Activated naive CD8-positive, alpha-beta T cell treated with anti-CD3 and anti-CD28 coated beads for 36 hours (primary cell): ENCODE data around the gene CPT1B. TPM values are rescaled to one million over a fixed set of nuclear protein-coding genes. Genes with fewer than 3 reads are reported as not detected.
"Not testable (repeated sequence)": the region's sequence is repeated elsewhere in the genome, so short reads cannot be mapped to it uniquely, and the experiment has no call there.

Experiments used
- DNase-seq: peaks from one replicate; pipeline ENCODE4 v3.0.0; 2021
- H3K27ac Mint-ChIP-seq: one replicate; pipeline ENCODE4 v1.8.0; 2022; ENCODE audit warnings: mild to moderate bottlenecking, moderate library complexity, mixed read lengths
- H3K27me3 Mint-ChIP-seq: one replicate; pipeline ENCODE4 v1.8.0; 2022; ENCODE audit warnings: mild to moderate bottlenecking, mixed read lengths
- H3K36me3 Mint-ChIP-seq: one replicate; pipeline ENCODE4 v1.8.0; 2021; ENCODE audit warnings: mild to moderate bottlenecking, mixed read lengths
- H3K4me1 Mint-ChIP-seq: one replicate; pipeline ENCODE4 v1.8.0; 2021; ENCODE audit warnings: mixed read lengths
- H3K4me3 Mint-ChIP-seq: one replicate; pipeline ENCODE4 v1.8.0; 2022; ENCODE audit warnings: mild to moderate bottlenecking, moderate library complexity, mixed read lengths
- H3K9me3 Mint-ChIP-seq: one replicate; pipeline ENCODE4 v1.8.0; 2022; ENCODE audit warnings: mixed read lengths
- total RNA-seq, 2 experiments: library from RNA; stranded (reverse); gene quantifications; one replicate each; pipeline ENCODE4 v1.2.3, GENCODE V29; 2021

CPT1B gene
- 10 to 100 TPM; 33.6 to 33.7 TPM for total RNA-seq

- Mint-ChIP-seq H3K36me3 (peaks cover 18% of the 10 kb centered on the region), H3K27me3 (no peaks in the 10 kb centered on the region), H3K9me3 (no peaks in the 10 kb centered on the region), H3K27ac (no peak within 1 kb of the TSS), H3K4me1 (peaks cover 20% of the 10 kb centered on the region), H3K4me3 (no peak within 1 kb of the TSS)
- DNase-seq = no peak
Measured at GRCh38 chr22:50577987-50578775, at the start of gene CPT1B. Gene CPT1B, minus strand, starts transcription at chr22:50578427. Its CDS starts 512 bp downstream, at chr22:50577915.

DNA sequence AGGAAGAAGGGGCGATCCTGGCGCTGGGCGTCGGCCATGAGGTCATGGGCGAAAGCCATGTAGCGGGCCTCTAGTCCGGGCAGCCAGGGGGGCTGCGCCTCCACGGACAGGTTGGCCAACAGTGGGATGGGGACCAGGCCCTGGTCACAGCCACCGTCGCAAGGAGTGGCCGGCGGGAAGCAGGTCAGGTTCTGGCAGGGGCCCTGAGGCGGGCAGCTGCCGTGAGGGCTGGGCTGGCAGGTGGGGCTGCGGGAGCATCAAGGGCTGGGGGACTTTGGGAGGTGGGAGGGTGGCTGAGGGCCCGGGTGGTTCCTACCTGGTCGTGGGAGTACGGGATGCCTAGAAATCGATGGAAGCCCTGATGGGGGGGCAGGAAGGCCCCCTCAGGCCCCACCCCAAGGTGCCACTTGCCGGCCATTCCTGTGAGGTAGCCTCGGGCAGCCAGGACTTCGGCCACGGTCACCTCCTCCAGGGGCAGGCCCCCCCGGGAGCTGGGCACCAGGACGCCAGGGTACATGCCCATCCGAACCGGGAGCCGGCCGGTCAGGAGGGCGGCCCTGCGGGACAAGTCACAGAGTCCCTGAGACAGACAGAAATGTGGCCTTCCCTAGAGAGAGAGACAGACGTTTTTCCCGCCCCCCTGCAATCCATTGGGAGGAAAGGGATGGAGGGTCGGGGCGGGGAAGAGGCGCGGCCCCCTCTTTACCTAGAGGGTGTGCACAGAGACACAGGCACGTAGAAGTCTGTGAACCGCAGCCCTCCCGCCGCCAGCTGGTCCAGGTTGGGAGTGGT lies 48.8 kb upstream of the CPT1B start:
- H3K9me3 Mint-ChIP-seq = no peaks in the 10 kb centered on the region
- peak overlapping the region; percentile 85 for H3K4me3 Mint-ChIP-seq
- H3K36me3 Mint-ChIP-seq = no peaks in the 10 kb centered on the region
- H3K4me1 Mint-ChIP-seq = peaks cover 31% of the 10 kb centered on the region
- no peak for DNase-seq
- no peaks in the 10 kb centered on the region for H3K27me3 Mint-ChIP-seq
- peak overlapping the region; percentile 68 for H3K27ac Mint-ChIP-seq

DNA sequence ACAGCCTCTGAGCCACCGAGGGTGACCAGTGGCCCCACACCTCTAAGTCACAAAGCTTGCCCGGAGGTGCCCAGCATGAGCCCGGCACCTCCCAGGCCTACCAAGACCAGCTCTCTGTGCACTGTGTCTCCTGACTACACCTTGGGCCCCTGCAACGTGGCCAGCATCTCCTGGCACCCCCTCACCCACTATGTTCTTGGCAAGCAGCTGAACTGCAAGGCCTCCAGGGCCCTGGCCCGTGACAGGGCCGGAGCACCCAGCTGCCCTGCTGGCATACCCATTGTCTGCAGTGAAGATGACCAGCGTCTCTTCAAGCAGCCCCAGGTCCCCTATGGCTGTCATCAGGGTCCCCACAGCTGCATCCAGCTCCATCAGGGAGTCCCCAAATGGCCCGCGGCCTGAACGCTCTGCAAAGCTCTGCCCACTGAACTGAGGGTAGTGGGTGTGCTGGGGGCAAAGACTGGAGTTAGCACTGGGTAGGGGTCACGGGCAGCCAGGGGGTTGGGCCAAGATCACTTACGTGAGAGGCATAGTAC lies 48.2 kb upstream of the CPT1B start:
- peaks cover 38% of the 10 kb centered on the region for H3K4me1 Mint-ChIP-seq
- no peak for DNase-seq
- peak overlapping the region; percentile 76 for H3K4me3 Mint-ChIP-seq
- H3K27me3 Mint-ChIP-seq = no peaks in the 10 kb centered on the region
- no peaks in the 10 kb centered on the region for H3K36me3 Mint-ChIP-seq
- no peaks in the 10 kb centered on the region for H3K9me3 Mint-ChIP-seq
- peak overlapping the region; percentile 68 for H3K27ac Mint-ChIP-seq

DNA sequence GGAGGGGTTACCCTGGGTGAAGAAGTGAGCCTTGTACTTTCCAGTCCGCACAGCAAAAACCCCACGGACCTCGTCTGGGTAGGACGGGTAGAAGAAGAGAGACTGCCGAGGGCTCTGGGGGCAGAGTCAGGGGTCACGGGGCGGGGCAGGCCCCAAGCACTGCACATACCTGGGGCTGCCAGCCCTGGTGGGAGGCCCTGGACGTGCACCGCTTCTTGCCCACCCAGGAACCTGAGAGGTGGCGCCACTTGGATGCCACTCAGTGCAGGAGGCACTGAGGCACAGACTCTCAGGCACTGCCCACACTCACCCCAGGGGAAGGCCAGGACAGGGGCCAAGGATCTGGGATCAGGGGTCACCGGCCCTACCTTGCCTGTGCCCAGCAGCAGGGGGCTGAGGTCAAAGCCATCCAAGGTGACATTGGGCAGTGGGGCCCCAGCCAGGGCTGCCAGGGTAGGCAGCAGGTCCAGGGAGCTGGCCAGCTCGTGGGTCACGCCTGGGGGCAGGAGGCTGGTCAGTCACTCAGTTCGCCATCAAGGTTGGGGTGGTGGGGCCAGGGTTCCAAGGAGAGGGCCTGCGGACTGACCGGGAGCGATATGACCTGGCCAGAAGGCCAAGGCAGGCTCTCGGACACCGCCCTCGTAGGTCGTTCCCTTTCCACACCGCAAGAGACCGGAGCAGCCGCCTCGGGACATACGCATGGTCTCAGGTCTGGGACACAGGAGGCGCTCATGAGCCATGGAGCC lies 47.5 kb upstream of the CPT1B start:
- no peaks in the 10 kb centered on the region for H3K9me3 Mint-ChIP-seq
- no peak overlapping the region for H3K27ac Mint-ChIP-seq
- DNase-seq = no peak
- H3K4me3 Mint-ChIP-seq = no peak overlapping the region
- H3K36me3 Mint-ChIP-seq = no peaks in the 10 kb centered on the region
- peaks cover 44% of the 10 kb centered on the region for H3K4me1 Mint-ChIP-seq
- H3K27me3 Mint-ChIP-seq = no peaks in the 10 kb centered on the region

- no peak overlapping the region for H3K4me3 Mint-ChIP-seq
- no peak for DNase-seq
- H3K36me3 Mint-ChIP-seq = no peaks in the 10 kb centered on the region
- H3K27ac Mint-ChIP-seq = no peak overlapping the region
- no peaks in the 10 kb centered on the region for H3K9me3 Mint-ChIP-seq
- peaks cover 46% of the 10 kb centered on the region for H3K4me1 Mint-ChIP-seq
- H3K27me3 Mint-ChIP-seq = no peaks in the 10 kb centered on the region
Measured at GRCh38 chr22:50625131-50625567, 46.9 kb upstream of the CPT1B start.

DNA sequence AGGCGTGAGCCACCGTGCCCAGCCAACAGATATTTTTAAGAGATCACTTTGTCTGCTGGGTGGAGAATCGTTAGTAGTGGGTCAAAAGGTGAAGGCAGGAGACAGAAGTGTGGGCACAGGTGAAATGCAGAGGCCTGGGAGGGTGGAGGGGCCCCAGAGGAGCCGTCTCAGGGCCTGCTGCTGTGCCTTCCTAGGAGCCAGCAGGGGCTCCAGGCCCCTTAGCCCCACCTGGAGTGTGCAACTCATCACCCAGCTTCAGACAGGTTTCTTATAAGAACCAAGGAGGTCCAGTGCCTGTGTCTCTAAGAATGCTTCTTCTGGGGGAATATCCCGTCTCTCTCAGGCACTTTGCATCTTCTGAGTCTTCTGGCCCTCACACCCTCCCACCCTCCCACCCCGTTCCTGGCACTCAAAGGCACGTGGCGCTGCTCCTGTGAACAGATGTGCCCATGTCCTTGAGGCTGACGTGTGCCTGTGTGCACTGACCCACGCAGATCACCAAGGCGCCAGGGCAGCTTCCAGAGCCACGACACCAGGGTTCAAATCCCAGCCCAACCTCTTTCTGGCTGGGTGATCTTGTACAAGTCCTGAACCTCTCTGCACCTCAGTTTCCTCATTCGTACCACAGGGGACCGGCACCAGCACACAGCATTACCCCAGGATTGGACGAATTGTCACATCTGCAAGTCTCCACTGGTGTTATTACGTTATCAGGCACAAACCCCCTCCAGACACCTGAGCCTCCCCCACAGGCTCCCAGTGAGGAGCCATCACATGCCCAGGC lies 46.3 kb upstream of the CPT1B start:
- no peaks in the 10 kb centered on the region for H3K27me3 Mint-ChIP-seq
- no peaks in the 10 kb centered on the region for H3K36me3 Mint-ChIP-seq
- H3K4me3 Mint-ChIP-seq = no peak overlapping the region
- H3K4me1 Mint-ChIP-seq = peaks cover 47% of the 10 kb centered on the region
- H3K9me3 Mint-ChIP-seq = no peaks in the 10 kb centered on the region
- no peak for DNase-seq
- H3K27ac Mint-ChIP-seq = no peak overlapping the region

DNA sequence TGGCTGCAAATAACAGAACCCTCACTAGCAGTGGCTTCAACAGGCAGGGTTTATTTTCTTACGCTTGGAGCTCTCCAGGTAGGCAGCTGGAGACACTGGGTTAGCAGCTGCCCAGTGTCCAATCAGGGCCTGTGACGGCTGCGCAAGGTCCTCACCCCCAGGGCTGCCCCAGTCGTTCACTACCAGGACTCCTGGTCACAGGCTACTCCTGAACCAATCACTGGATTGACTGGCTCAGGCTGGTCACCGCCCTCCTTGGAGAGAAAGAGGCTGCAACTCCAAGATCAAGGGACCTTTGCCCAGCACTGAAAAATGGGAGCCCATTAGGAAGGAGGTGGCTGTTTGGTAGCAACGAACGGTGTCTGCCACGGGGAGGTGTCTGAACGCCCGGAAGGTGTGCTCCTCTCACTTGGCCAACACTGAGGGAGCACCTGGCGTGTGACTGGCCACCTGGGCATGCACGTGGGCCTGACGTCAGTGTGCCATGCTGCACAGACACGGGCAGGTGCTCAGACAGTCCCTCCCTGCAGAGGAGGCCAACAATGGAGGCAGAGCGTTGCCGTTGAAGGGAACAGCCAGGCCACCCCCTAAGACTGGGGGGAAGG lies 44.6 kb upstream of the CPT1B start:
- Mint-ChIP-seq H3K9me3 (no peaks in the 10 kb centered on the region), H3K4me1 (peaks cover 41% of the 10 kb centered on the region), H3K36me3 (no peaks in the 10 kb centered on the region), H3K27me3 (no peaks in the 10 kb centered on the region), H3K4me3 (peak overlapping the region; percentile 82), H3K27ac (peak overlapping the region; percentile 99)
- no peak for DNase-seq

DNA sequence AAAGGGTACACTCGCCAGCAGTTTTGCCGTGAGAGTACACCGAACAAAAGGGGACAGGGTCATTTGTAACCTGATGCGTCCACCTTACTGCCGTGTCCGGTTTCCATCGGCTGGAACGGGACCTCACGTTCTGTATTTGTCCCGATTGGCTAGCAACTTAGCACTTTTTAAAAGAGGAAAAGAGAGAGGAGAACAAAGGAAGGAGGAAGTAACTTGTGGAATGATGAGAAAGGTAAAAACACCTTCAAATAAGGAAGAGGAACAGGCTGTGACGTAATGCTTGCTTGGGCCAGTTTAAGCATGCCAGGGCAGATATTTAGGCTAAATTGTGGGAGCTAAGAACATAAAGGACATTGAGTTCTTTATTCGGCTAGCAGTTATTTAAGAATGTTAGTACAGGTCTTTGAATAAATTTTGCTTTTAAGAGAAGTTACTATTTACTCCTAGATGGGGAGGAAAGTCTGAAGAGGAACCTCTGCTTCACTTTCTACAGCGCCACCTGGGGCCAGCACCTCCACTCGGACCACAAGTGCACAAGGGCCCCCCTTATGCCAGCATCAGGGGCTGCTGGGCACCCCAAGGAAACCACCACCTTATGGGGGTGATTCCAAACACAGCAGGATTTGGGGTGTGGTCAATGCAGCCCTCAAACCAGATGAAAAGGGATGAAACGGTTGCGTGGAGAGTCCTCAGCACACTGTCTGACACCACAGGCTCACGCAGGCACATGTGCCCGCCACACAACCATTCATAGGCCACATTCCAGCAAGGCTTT lies 43.9 kb upstream of the CPT1B start:
- Mint-ChIP-seq H3K36me3 (no peaks in the 10 kb centered on the region), H3K27ac (peak overlapping the region; percentile 99), H3K4me3 (peak overlapping the region; percentile 82), H3K9me3 (no peaks in the 10 kb centered on the region), H3K4me1 (peaks cover 41% of the 10 kb centered on the region), H3K27me3 (no peaks in the 10 kb centered on the region)
- DNase-seq = peak; percentile 41

DNA sequence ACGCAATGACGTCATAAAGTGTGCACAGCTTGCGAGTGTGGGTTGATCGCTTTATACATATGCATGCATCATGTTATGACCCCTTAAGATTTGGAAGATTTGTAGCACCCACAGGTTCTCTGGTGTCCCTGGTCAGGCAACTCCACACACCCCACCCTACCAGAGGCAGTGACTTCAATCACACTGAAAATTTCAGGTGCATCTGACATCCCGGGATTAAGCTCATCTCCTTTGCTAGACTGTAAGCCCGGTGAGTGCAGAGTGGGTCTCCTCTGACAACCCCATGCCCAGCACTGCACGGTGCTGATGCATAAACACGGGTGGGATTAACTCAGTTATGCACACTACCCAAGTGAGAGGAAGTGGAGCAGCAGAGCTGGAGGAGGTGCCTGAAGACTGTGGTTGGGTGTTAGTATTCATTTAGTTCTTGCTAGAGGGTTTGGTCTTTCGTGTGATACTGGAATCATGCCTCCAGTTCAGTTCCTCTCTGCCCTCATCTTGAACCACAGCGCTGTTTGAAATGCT lies 43.2 kb upstream of the CPT1B start:
- no peaks in the 10 kb centered on the region for H3K9me3 Mint-ChIP-seq
- peak overlapping the region; percentile 99 for H3K27ac Mint-ChIP-seq
- peak; percentile 56 for DNase-seq
- H3K4me1 Mint-ChIP-seq = peaks cover 37% of the 10 kb centered on the region
- no peaks in the 10 kb centered on the region for H3K27me3 Mint-ChIP-seq
- no peaks in the 10 kb centered on the region for H3K36me3 Mint-ChIP-seq
- H3K4me3 Mint-ChIP-seq = peak overlapping the region; percentile 82

- Mint-ChIP-seq H3K9me3 (no peaks in the 10 kb centered on the region), H3K36me3 (no peaks in the 10 kb centered on the region), H3K4me3 (peak overlapping the region; percentile 82), H3K27ac (peak overlapping the region; percentile 99), H3K27me3 (no peaks in the 10 kb centered on the region), H3K4me1 (peaks cover 36% of the 10 kb centered on the region)
- peak; percentile 86 for DNase-seq
Measured at GRCh38 chr22:50620593-50621355, 42.5 kb upstream of the CPT1B start.

DNA sequence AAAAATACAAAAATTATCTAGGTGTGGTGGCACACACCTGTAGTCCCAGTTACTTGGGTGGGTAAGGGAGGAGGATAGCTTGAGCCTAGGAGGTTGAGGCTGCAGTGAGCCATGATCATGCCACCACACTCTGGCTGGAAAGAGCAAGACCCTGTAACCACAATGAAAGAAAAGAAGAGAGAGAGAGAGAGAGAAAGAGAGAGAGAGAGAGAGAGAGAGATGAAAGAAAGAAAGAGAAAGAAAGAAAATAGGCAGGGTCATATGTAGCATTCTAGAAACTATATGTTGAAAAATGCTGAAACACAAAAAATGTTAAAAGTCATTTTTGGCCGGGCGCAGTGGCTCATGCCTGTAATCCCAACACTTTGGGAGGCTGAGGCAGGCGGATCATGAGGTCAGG lies 36.1 kb upstream of the CPT1B start:
- H3K4me3 Mint-ChIP-seq, H3K9me3 Mint-ChIP-seq, DNase-seq, H3K4me1 Mint-ChIP-seq, H3K36me3 Mint-ChIP-seq, H3K27ac Mint-ChIP-seq: not testable (repeated sequence)
- peaks cover 23% of the 10 kb centered on the region for H3K27me3 Mint-ChIP-seq

DNA sequence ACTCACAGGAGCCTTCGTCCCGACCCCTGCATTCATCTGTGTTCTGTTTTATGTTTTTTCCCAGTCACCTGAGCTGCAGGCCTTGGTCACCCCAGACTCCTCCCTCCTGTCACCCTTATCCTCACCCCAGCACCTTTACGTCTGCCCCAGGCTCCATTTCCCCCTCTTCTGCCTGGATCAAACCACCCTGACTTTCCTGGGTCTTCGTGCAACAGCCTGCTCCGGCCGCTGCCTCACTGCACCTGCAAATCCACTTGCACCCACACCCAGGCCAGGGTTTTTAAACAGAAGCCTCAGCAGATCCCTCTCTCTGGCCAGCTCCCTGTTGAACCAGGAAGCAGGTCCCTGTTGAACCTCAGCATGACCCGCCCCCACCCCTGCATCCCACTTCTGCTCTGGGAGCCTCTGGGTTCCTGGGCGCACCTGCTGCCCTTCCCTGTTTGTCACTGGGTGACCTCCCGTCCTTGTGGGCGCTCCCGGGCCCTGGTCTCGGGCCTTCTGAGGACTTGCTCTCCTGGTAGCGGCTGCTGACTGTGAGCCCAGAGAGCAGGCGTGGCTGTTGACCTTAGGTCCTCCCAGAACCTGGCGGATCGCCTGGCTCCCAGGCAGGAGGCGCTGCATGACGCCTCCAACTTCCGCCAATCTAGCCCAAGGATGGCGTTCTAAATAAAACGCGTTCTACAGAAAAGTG lies 35.2 kb upstream of the CPT1B start:
- H3K4me3 Mint-ChIP-seq = no peak overlapping the region
- H3K36me3 Mint-ChIP-seq = no peaks in the 10 kb centered on the region
- H3K27ac Mint-ChIP-seq = no peak overlapping the region
- no peaks in the 10 kb centered on the region for H3K9me3 Mint-ChIP-seq
- H3K27me3 Mint-ChIP-seq = peaks cover 24% of the 10 kb centered on the region
- H3K4me1 Mint-ChIP-seq = peaks cover 5% of the 10 kb centered on the region
- no peak for DNase-seq
